Endodermal cell (in vitro differentiated cells): Measurements from ENCODE around the gene CEP170B. TPM values are rescaled to one million over a fixed set of nuclear protein-coding genes. Genes with fewer than 3 reads are reported as not detected.

Experiments
- DNase-seq: peaks from one replicate; pipeline ENCODE4 v3.0.0-alpha.2; 2017
- H3K27ac ChIP-seq: 2 replicates; pipeline ENCODE4 v1.5.1; 2013; ENCODE audit warnings: mild to moderate bottlenecking, low read depth, low read length, moderate library complexity
- H3K27me3 ChIP-seq: 2 replicates; pipeline ENCODE4 v1.6.1; 2013; ENCODE audit warnings: mild to moderate bottlenecking, low read length, moderate library complexity; ENCODE audit not compliant: insufficient read depth, control insufficient read depth, poor library complexity, severe bottlenecking
- H3K36me3 ChIP-seq: 2 replicates; pipeline ENCODE4 v1.7.0; 2013; ENCODE audit warnings: mild to moderate bottlenecking, low read length, moderate library complexity; ENCODE audit not compliant: control insufficient read depth, insufficient read depth
- H3K4me1 ChIP-seq: one replicate; pipeline ENCODE4 v1.7.0; 2013; ENCODE audit warnings: low read length; ENCODE audit not compliant: control insufficient read depth, insufficient read depth
- H3K4me3 ChIP-seq: 2 replicates; pipeline ENCODE4 v1.5.1; 2013; ENCODE audit warnings: mild to moderate bottlenecking, low read length, moderate library complexity
- H3K9ac ChIP-seq: 2 replicates; pipeline ENCODE4 v1.6.1; 2013; ENCODE audit warnings: mild to moderate bottlenecking, low read length, moderate library complexity; ENCODE audit not compliant: poor library complexity, severe bottlenecking; ENCODE audit errors: extremely low read depth
- H3K9me3 ChIP-seq: 2 replicates; pipeline ENCODE4 v1.6.1; 2013; ENCODE audit warnings: mild to moderate bottlenecking, low read length, moderate library complexity; ENCODE audit not compliant: control insufficient read depth
- H3K27ac Mint-ChIP-seq: 2 replicates; pipeline ENCODE4 v1.8.0; 2020; ENCODE audit warnings: mixed read lengths
- H3K27me3 Mint-ChIP-seq: 2 replicates; pipeline ENCODE4 v1.8.0; 2021; ENCODE audit warnings: mild to moderate bottlenecking, mixed read lengths; ENCODE audit not compliant: insufficient read depth
- H3K36me3 Mint-ChIP-seq: 2 replicates; pipeline ENCODE4 v1.8.0; 2020; ENCODE audit warnings: low read depth, mixed read lengths
- H3K4me1 Mint-ChIP-seq: 2 replicates; pipeline ENCODE4 v1.8.0; 2020; ENCODE audit warnings: mixed read lengths
- H3K4me3 Mint-ChIP-seq: 2 replicates; pipeline ENCODE4 v1.8.0; 2020; ENCODE audit warnings: mild to moderate bottlenecking, moderate library complexity, mixed read lengths
- H3K9me3 Mint-ChIP-seq: 2 replicates; pipeline ENCODE4 v1.8.0; 2020; ENCODE audit warnings: mild to moderate bottlenecking, mixed read lengths
- WGBS, 2 experiments: methylation state at CpG; one replicate each; pipeline versions ENCODE4 v1.1.5 to v1.1.7; 2013; ENCODE audit warnings: missing lambda C conversion rate in 2 of 2, mixed read lengths in 1 of 2; ENCODE audit not compliant: insufficient coverage in 1 of 2, insufficient read length in 1 of 2; 5-methylcytosine and 5-hydroxymethylcytosine counted together
- total RNA-seq, 2 donors: library from RNA; stranded (reverse); fragmentation: NEBNext Ultra II Directional in 1 of 2; extraction: Animal tissue kit (Norgen Biotek cat#: 25700) in 1 of 2; gene quantifications; 2 replicates in 1 of 2; 3 replicates in 1 of 2; pipeline ENCODE4 v1.2.1, GENCODE V29; 2021
- TF ChIP-seq, protein P1 (sequence below): fragments of 200-600 bp; sonication (generic); conservative IDR thresholded peaks from 2 replicates; pipeline ENCODE4 v1.5.0; 2021; ENCODE audit warnings: antibody characterized with exemption, mild to moderate bottlenecking

Gene CEP170B
- total RNA-seq, 2 donors from 2014 or later, result 38.9 to 43.1 TPM

DNA sequence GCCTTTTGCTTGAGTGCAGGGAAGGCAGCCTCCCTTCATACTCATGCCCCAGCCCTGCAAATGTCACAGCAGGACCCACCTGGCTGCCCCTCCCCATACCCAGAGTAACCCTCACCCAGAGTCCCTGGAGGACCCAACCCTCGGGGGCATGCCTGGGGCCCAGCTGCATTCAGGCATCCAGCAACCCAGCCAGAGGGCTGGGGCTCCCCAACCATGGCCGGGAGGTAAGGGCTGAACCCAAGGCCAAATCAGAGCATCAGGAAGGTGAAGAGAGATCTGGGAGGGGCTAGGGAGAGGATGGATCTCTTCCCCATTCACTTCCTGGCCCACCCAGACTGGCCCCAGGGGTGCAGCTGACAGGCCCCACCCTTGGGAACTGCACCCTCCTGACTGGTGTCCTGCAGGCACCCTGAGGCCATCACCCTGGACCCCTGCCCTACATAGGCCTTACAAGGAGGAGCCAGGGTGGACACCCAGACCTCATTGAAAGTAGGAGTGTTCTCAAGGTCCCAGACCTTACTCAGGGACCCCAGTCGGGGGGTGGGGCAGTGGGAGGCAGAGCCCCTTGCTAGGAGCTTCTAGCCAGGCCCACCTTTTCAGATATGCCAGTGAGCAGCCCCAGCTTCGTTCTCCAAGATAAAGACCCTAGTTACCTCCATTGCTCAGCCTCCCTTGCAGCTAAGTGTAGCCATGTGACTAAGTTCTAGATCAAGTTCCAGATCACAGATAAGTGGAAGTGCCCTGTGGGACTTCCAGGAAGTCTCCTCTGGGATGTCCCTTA is 58.8 kb downstream of the CEP170B start:
- no peak for DNase-seq
- WGBS, 2 experiments, result 89 to 95% methylated on average over 2 to 4 of the region's 4 CpGs
- H3K27me3 ChIP-seq, result no peaks in the 10 kb centered on the region
- H3K9me3 ChIP-seq, result no peaks in the 10 kb centered on the region
- no peaks in the 10 kb centered on the region for H3K36me3 ChIP-seq
- H3K4me1 ChIP-seq, result no peaks in the 10 kb centered on the region
- Mint-ChIP-seq H3K36me3 (no peaks in the 10 kb centered on the region), H3K9me3 (peaks cover 4% of the 10 kb centered on the region), H3K27me3 (peaks cover under 1% of the 10 kb centered on the region), H3K27ac (no peak overlapping the region), H3K4me3 (no peak overlapping the region), H3K4me1 (no peaks in the 10 kb centered on the region)
- no peak overlapping the region for H3K4me3 ChIP-seq
- TF ChIP-seq, protein P1, sequence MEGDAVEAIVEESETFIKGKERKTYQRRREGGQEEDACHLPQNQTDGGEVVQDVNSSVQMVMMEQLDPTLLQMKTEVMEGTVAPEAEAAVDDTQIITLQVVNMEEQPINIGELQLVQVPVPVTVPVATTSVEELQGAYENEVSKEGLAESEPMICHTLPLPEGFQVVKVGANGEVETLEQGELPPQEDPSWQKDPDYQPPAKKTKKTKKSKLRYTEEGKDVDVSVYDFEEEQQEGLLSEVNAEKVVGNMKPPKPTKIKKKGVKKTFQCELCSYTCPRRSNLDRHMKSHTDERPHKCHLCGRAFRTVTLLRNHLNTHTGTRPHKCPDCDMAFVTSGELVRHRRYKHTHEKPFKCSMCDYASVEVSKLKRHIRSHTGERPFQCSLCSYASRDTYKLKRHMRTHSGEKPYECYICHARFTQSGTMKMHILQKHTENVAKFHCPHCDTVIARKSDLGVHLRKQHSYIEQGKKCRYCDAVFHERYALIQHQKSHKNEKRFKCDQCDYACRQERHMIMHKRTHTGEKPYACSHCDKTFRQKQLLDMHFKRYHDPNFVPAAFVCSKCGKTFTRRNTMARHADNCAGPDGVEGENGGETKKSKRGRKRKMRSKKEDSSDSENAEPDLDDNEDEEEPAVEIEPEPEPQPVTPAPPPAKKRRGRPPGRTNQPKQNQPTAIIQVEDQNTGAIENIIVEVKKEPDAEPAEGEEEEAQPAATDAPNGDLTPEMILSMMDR, result no peak
- no peak overlapping the region for H3K27ac ChIP-seq
- no peak overlapping the region for H3K9ac ChIP-seq

DNA sequence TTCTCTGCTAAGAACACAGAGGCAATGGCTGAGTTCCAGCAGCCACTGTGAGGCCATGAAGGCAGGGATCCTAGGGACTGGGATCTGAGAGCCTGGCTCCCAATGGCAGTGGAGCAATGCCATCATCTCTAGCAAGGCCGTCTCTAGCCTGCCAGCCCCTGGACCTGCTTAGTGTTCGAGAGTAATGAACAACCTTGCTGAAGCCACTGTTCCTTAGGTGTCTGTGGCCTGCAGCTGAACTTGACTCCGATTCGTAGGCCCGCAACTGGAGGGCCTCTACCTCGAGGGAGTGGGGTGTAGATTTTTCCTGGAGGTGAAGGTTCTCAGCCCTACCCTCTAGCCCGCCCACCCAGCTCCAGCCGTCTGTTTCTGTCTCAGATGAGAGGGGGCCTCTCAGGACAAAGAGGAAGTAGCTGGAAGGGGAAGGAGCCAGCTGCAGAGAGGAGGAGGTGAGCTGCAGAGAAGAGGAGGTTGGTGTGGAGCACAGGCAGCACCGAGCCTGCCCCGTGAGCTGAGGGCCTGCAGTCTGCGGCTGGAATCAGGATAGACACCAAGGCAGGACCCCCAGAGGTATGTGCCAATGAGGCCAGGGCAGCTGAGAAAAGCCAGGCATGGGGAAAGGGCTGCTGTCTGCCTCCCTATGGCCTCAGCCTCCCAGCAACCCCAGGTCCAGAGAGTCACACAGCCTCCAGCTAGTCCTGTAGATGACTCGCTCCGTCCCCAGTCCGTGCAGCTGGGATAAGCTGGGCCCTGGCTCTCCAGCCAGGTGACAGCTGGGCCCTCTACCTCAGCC is 59.5 kb downstream of the CEP170B start, which contains the start of gene PLD4:
Gene PLD4 (plus strand): TSS at position 459 of the 793 bp plus-strand sequence. CDS start 2,262 bp downstream, outside the sequence.
- H3K36me3 ChIP-seq, result no peaks in the 10 kb centered on the region
- H3K27ac ChIP-seq, result no peak within 1 kb of the TSS
- TF ChIP-seq, protein P1, result no peak
- Mint-ChIP-seq H3K4me1 (no peaks in the 10 kb centered on the region), H3K4me3 (no peak within 1 kb of the TSS), H3K27ac (no peak within 1 kb of the TSS), H3K27me3 (peaks cover 6% of the 10 kb centered on the region), H3K36me3 (no peaks in the 10 kb centered on the region), H3K9me3 (peaks cover 4% of the 10 kb centered on the region)
- H3K9ac ChIP-seq, result no peak within 1 kb of the TSS
- DNase-seq, result no peak
- WGBS, 2 experiments, result 88 to 93% methylated on average over 5 to 14 of the region's 14 CpGs
- H3K4me1 ChIP-seq, result no peaks in the 10 kb centered on the region
- H3K4me3 ChIP-seq, result no peak within 1 kb of the TSS
- H3K9me3 ChIP-seq, result no peaks in the 10 kb centered on the region
- H3K27me3 ChIP-seq, result no peaks in the 10 kb centered on the region

DNA sequence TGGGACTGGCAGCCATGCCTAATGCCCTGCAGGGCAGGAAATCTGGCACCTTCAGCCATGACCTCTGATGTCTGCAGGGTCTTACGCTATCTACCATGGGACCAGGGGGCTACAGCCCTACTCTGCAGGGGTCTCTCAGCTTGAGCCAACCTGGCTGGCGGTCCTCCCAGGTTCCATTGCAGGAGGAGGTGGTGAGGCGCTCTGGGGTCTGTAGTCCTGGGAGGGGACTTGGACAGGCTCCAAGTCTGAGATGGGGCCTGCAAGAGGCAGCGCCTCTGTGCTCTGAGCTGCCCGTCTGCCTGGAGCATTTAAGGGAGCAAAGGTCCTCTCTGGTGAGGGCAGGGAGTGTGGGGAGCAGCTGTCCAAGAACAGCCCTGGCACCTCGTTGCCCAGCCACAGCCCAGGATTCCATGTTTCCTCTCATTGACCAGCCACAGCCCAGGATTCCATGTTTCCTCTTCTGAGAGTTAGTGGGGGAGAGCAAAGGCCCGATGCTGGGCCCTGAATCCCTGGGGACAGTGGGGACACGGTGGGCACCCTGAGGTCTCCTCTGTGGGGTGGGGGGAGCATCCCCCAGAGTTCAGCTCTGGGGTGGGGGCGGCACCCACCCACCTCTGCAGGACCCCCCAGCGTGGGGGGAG is 60.3 kb downstream of the CEP170B start:
- TF ChIP-seq, protein P1, result no peak
- WGBS, 2 experiments, result 87% methylated on average over 9 of the region's 10 CpGs; no CpG with 5 or more reads in 1 of the 2 experiments
- H3K4me3 Mint-ChIP-seq, result no peak overlapping the region

More for the DNA sequence above, 60.3 kb downstream of the CEP170B start:
- no peaks in the 10 kb centered on the region for H3K36me3 ChIP-seq
- H3K9me3 Mint-ChIP-seq, result peaks cover 4% of the 10 kb centered on the region
- H3K36me3 Mint-ChIP-seq, result no peaks in the 10 kb centered on the region
- no peaks in the 10 kb centered on the region for H3K4me1 Mint-ChIP-seq
- H3K27me3 Mint-ChIP-seq, result peaks cover 12% of the 10 kb centered on the region
- H3K27ac ChIP-seq, result no peak overlapping the region
- DNase-seq, result no peak
- no peaks in the 10 kb centered on the region for H3K27me3 ChIP-seq
- no peaks in the 10 kb centered on the region for H3K4me1 ChIP-seq
- no peaks in the 10 kb centered on the region for H3K9me3 ChIP-seq
- no peak overlapping the region for H3K27ac Mint-ChIP-seq
- H3K9ac ChIP-seq, result no peak overlapping the region
- no peak overlapping the region for H3K4me3 ChIP-seq
